ENCODE results near the gene SLC34A2.

Gene SLC34A2

DNA sequence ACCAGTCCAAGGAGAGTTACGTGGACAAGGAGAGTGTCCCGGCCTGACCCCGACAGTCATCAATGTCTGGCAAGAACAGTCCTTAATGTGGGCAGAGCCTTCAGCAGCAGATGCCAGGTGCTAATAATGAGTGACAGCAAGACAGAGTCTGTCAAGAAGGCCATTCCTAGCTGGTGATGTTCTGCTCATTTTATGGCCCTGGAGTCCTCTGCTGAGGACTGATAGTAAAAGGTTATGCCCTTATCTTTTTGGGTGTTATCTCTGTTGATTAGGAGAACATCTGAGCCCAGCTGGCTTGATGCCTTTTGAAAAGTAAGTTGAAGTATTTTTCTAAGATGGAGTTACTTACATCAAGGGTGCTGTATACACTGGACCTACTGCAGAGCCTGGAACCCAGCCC lies 67.3 kb downstream of the SLC34A2 start:
- no peak for DNase-seq

DNA sequence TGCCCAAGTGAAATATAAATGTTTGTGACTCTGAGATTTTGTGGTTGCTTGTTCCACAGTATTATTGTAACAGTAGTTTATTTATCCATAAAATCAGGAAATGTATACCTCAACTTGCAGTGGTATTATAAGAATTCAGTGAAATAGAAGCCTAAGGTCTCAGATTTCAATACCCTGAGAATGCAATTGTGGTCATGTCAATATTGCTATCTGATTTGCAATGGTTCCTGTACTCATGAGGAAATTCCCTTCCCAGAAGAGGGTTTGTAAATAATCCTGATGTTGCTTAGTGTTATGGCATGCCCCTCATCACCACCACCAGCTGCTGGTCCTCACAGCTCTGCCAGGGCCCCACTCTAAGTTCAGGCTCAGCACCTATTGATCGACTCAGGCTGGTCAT lies 67.8 kb downstream of the SLC34A2 start:
- no peak for DNase-seq

- no peak for DNase-seq
Measured at GRCh38 chr4:25725870-25726269, 70.2 kb downstream of the SLC34A2 start.

- DNase-seq, result no peak
Measured at GRCh38 chr4:25727711-25728493, 72.3 kb downstream of the SLC34A2 start.

Measured in anterior cingulate cortex (tissue), 58 donors.